IMR-90 (cell line): ENCODE data around the gene ICAM4. TPM values are rescaled to one million over a fixed set of nuclear protein-coding genes. Genes with fewer than 3 reads are reported as not detected.

ENCODE experiments used
- ATAC-seq: fragments of 200-7000 bp; cut with Tn5 transposase; 2 replicates; pipeline ENCODE4 v1.9.1; 2020; ENCODE audit warnings: low read depth, mild to moderate bottlenecking, moderate library complexity
- BruUV-seq: library from RNA; stranded (reverse); fragments of 400-500 nt; replicated peaks from 2 replicates; lab custom pipeline; 2021; lab: Mats Ljungman, UMichigan
- CTCF ChIA-PET: fragments of 300-600 bp; formaldehyde crosslinking; extraction: SDS; loops from one replicate; lab custom pipeline; 2021; ENCODE audit warnings: antibody characterized with exemption; lab: Yijun Ruan, JAX
- POLR2A ChIA-PET: fragments of 300-600 bp; sonication (Branson Sonifier 250); formaldehyde crosslinking; loops from one replicate; lab custom pipeline; 2022; ENCODE audit warnings: antibody characterized with exemption; ENCODE audit not compliant: unreplicated experiment; lab: Charles Lee
- DNase-seq: peaks from one replicate; pipeline ENCODE4 v3.0.0; 2013
- H2AFZ ChIP-seq: replicated peaks from 2 replicates; pipeline ENCODE3; 2013; ENCODE audit warnings: low read length, mild to moderate bottlenecking; ENCODE audit not compliant: poor library complexity
- H2AK5ac ChIP-seq: 2 replicates; pipeline ENCODE4 v1.6.1; 2013; ENCODE audit warnings: low read depth, low read length, inconsistent platforms
- H2AK9ac ChIP-seq: replicated peaks from 2 replicates; pipeline ENCODE3; 2013; ENCODE audit warnings: mild to moderate bottlenecking, low read depth, low read length, moderate library complexity; ENCODE audit not compliant: poor library complexity
- H2BK120ac ChIP-seq: 2 replicates; pipeline ENCODE4 v1.6.1; 2013; ENCODE audit warnings: low read depth, low read length, inconsistent platforms
- H2BK15ac ChIP-seq: 3 replicates; pipeline ENCODE4 v1.6.1; 2013; ENCODE audit warnings: low read depth, low read length, inconsistent platforms
- H2BK20ac ChIP-seq: 2 replicates; pipeline ENCODE4 v1.6.1; 2013; ENCODE audit warnings: low read depth, mild to moderate bottlenecking, inconsistent platforms, low read length, moderate library complexity
- H2BK5ac ChIP-seq: 2 replicates; pipeline ENCODE4 v1.6.1; 2013; ENCODE audit warnings: mild to moderate bottlenecking, low read depth, low read length, inconsistent platforms; ENCODE audit not compliant: poor library complexity, severe bottlenecking
- H3K14ac ChIP-seq: replicated peaks from 2 replicates; pipeline ENCODE4 v1.6.1; 2013; ENCODE audit warnings: low read depth, low read length, inconsistent platforms
- H3K18ac ChIP-seq: 2 replicates; pipeline ENCODE4 v1.6.1; 2013; ENCODE audit warnings: low read depth, low read length, control low read depth
- H3K23ac ChIP-seq: 2 replicates; pipeline ENCODE4 v1.6.1; 2013; ENCODE audit warnings: low read depth, low read length, inconsistent platforms
- H3K27ac ChIP-seq: 2 replicates; pipeline ENCODE4 v1.5.1; 2013; ENCODE audit warnings: mild to moderate bottlenecking, control low read depth, low read length; ENCODE audit not compliant: insufficient read depth
- H3K27me3 ChIP-seq: 2 replicates; pipeline ENCODE4 v1.6.1; 2013; ENCODE audit warnings: low read length; ENCODE audit not compliant: control insufficient read depth, insufficient read depth
- H3K36me3 ChIP-seq: 2 replicates; pipeline ENCODE4 v1.6.1; 2013; ENCODE audit warnings: low read length, mixed read lengths; ENCODE audit not compliant: control insufficient read depth, insufficient read depth
- H3K4ac ChIP-seq: 2 replicates; pipeline ENCODE4 v1.6.1; 2013; ENCODE audit warnings: low read depth, low read length, inconsistent platforms
- H3K4me1 ChIP-seq: 2 replicates; pipeline ENCODE4 v1.6.1; 2013; ENCODE audit warnings: low read length, mixed read lengths; ENCODE audit not compliant: control insufficient read depth, insufficient read depth
- H3K4me2 ChIP-seq: 2 replicates; pipeline ENCODE4 v1.6.1; 2013; ENCODE audit warnings: low read depth, mild to moderate bottlenecking, control low read depth, low read length, moderate library complexity
- H3K4me3 ChIP-seq: 2 replicates; pipeline ENCODE4 v1.5.1; 2013; ENCODE audit warnings: low read depth, mild to moderate bottlenecking, control low read depth, low read length, moderate library complexity; ENCODE audit not compliant: insufficient read depth
- H3K56ac ChIP-seq: 2 replicates; pipeline ENCODE4 v1.6.1; 2013; ENCODE audit warnings: low read length, inconsistent platforms; ENCODE audit not compliant: insufficient read depth; ENCODE audit errors: extremely low read depth
- H3K79me1 ChIP-seq, 2 experiments: 2 replicates each; pipeline ENCODE4 v1.6.1; 2013; ENCODE audit warnings: low read length in 2 of 2, inconsistent platforms in 1 of 2, low read depth in 1 of 2
- H3K9ac ChIP-seq: 2 replicates; pipeline ENCODE4 v1.6.1; 2013; ENCODE audit warnings: low read depth, low read length, control low read depth
- H3K9me1 ChIP-seq: 2 replicates; pipeline ENCODE4 v1.6.1; 2013; ENCODE audit warnings: low read length, inconsistent platforms; ENCODE audit not compliant: insufficient read depth
- H3K9me3 ChIP-seq: 2 replicates; pipeline ENCODE4 v1.6.1; 2013; ENCODE audit warnings: low read length; ENCODE audit not compliant: control insufficient read depth, insufficient read depth
- H4K20me1 ChIP-seq: 2 replicates; pipeline ENCODE4 v1.6.1; 2013; ENCODE audit warnings: low read length, inconsistent platforms; ENCODE audit not compliant: insufficient read depth
- H4K5ac ChIP-seq: 2 replicates; pipeline ENCODE4 v1.6.1; 2013; ENCODE audit warnings: mild to moderate bottlenecking, low read depth, low read length, control low read depth
- H4K8ac ChIP-seq, 2 experiments: 2 replicates each; pipeline ENCODE4 v1.6.1; 2013; ENCODE audit warnings: low read depth in 2 of 2, low read length in 2 of 2, control low read depth in 1 of 2, inconsistent platforms in 1 of 2
- H4K91ac ChIP-seq: 2 replicates; pipeline ENCODE4 v1.6.1; 2013; ENCODE audit warnings: low read depth, low read length, inconsistent platforms; ENCODE audit not compliant: insufficient read depth
- CEBPB ChIP-seq: IDR thresholded peaks from 2 replicates; pipeline ENCODE4 v1.6.1; 2012; ENCODE audit warnings: low read depth, low read length, improper control_type of control experiment
- RAD21 ChIP-seq: IDR thresholded peaks from 2 replicates; pipeline ENCODE4 v1.6.1; 2012; ENCODE audit warnings: low read length, improper control_type of control experiment
- WGBS, 2 experiments: methylation state at CpG; one replicate each; pipeline versions ENCODE4 v1.1.5 to v1.1.7; 2013; ENCODE audit warnings: missing lambda C conversion rate in 2 of 2; ENCODE audit not compliant: insufficient read length in 1 of 2; ENCODE audit errors: extremely low coverage in 2 of 2; 5-methylcytosine and 5-hydroxymethylcytosine counted together
- dilution Hi-C: fragments of 300-500 bp; cut with HindIII; formaldehyde crosslinking; loops from one replicate; pipeline ENCODE4 v1.14.3; 2018; ENCODE audit warnings: low sequenced_read_pairs; ENCODE audit not compliant: unreplicated experiment
- in situ Hi-C: fragments of 300-500 bp; cut with MboI; formaldehyde crosslinking; loops from 3 replicates; pipeline ENCODE4 v1.14.3; 2019; ENCODE audit warnings: low sequenced_read_pairs, inconsistent platforms, mixed read lengths
- intact Hi-C: fragments of 100-400 bp; cut with micrococcal nuclease; formaldehyde crosslinking; loops from 2 replicates; pipeline ENCODE4 v1.10.0; 2022
- polyA plus RNA-seq, 3 experiments: library from polyadenylated mRNA; depleted of rRNA; stranded (reverse); fragments of >200 nt; gene quantifications; 2 replicates each; pipeline ENCODE4 v1.2.3, GENCODE V29; 2012; ENCODE audit warnings: low replicate concordance in 1 of 3
- total RNA-seq: library from RNA; depleted of rRNA; stranded (reverse); fragments of >200 nt; gene quantifications from 2 replicates; pipeline ENCODE4 v1.2.3, GENCODE V29; 2012
- TF ChIP-seq, protein P1 (sequence below): fragments of 150-350 bp; IDR thresholded peaks from 2 replicates; pipeline ENCODE4 v1.6.1; 2016; ENCODE audit warnings: low read depth, mild to moderate bottlenecking, low read length, moderate library complexity, borderline replicate concordance

The ICAM4 gene
- total and polyA plus RNA-seq, 2 of the 4 experiments (the other 2 are of a cell fraction): 2.3 to 4.0 TPM

DNA sequence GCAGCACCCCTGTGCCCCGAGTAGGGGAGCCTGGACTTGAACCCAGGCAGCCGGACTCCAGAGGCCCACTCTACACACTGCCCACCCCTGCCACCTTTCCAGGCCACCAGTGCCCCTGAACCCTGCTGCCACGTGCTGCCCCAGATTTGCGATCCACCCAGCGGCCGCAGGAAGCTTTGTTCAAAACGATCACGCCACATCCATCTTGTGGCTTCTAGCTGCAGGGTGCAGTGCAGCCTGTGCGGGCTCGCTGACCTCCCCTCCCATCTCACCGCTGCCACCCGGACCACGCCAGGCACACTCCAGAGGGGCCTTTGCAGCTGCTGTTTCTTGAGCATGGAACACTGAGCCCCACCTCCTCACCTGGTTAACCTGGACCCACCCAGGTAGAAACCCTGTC, 42.8 kb downstream of the ICAM4 start:
- H3K27ac ChIP-seq: no peak overlapping the region
- ATAC-seq: no peak

More for the DNA sequence above, 42.8 kb downstream of the ICAM4 start:
- no peak overlapping the region for H3K9ac ChIP-seq
- no peaks in the 10 kb centered on the region for H3K9me3 ChIP-seq
- ChIA-PET CTCF (no interaction called here), POLR2A (no interaction called here)
- H2AK9ac ChIP-seq: no peak overlapping the region
- H3K14ac ChIP-seq: no peak overlapping the region
- H3K4ac ChIP-seq: no peak overlapping the region
- H4K5ac ChIP-seq: no peak overlapping the region
- no peak overlapping the region for H2BK120ac ChIP-seq
- H4K20me1 ChIP-seq: peaks cover 26% of the 10 kb centered on the region
- no peak overlapping the region for H2AFZ ChIP-seq
- intact Hi-C loops: no loop called here
- no peak overlapping the region for H3K4me3 ChIP-seq
- no peak overlapping the region for H3K23ac ChIP-seq
- no peaks in the 10 kb centered on the region; the same call in 1 of the 2 replicates for H3K9me1 ChIP-seq
- no peak overlapping the region for H4K8ac ChIP-seq
- no peak overlapping the region for H2BK5ac ChIP-seq
- peaks cover 51% of the 10 kb centered on the region for H3K36me3 ChIP-seq
- no peak overlapping the region for H2BK15ac ChIP-seq
- H2BK20ac ChIP-seq: no peak overlapping the region
- H3K4me2 ChIP-seq: no peak overlapping the region
- H3K56ac ChIP-seq: no peak overlapping the region
- dilution Hi-C loops: no loop called here
- no peak overlapping the region for H2AK5ac ChIP-seq
- in situ Hi-C loops: no loop called here
- DNase-seq: no peak
- no peak overlapping the region for H4K91ac ChIP-seq
- H3K27me3 ChIP-seq: no peaks in the 10 kb centered on the region
- BruUV-seq: no TSS peak
- no peak overlapping the region for H3K18ac ChIP-seq
- 95% methylated on average over 11 of the region's 13 CpGs; no CpG with 5 or more reads in 1 of the 2 experiments for WGBS, 2 experiments
- peaks cover 25 to 61% of the 10 kb centered on the region in 2 experiments for H3K79me1 ChIP-seq
- peaks cover 5% of the 10 kb centered on the region; the same call in 1 of the 2 replicates for H3K4me1 ChIP-seq
- TF ChIP-seq, protein P1, sequence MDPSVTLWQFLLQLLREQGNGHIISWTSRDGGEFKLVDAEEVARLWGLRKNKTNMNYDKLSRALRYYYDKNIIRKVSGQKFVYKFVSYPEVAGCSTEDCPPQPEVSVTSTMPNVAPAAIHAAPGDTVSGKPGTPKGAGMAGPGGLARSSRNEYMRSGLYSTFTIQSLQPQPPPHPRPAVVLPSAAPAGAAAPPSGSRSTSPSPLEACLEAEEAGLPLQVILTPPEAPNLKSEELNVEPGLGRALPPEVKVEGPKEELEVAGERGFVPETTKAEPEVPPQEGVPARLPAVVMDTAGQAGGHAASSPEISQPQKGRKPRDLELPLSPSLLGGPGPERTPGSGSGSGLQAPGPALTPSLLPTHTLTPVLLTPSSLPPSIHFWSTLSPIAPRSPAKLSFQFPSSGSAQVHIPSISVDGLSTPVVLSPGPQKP: no peak
- TF ChIP-seq RAD21: no peak
- TF ChIP-seq CEBPB: no peak
